Measurements from ENCODE around the gene KLHL29. TPM values are rescaled to one million over a fixed set of nuclear protein-coding genes. Genes with fewer than 3 reads are reported as not detected.

KLHL29 gene
- total and polyA plus RNA-seq, 4 donors, result 0.29 to 2.3 (median 0.68) TPM

DNA sequence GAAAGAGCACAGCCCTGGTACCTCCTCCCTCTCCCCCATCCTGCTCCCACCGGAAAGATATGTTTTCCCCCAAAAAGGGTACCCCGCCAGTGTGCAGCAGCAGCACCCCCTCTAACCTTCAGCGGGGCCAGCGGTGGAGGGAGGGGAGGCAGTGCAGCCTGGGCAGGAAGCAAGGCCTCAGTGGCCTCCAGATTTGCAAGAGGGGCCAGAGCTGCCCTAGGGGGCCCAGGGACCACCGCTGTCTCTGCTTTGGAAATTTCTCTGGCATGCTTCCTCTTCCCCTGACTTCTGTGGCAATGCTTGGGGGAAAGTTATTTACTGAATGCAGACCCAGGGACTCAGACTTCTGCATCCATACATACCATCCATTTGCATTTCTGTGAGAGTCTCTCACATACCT lies 111.5 kb downstream of the KLHL29 start:
- TF ChIP-seq HNF4A (conservative IDR thresholded peaks at IDR 0.05) (no peak), RXRA (IDR thresholded peaks at IDR 0.05) (no peak)
- TF ChIP-seq, protein P1, sequence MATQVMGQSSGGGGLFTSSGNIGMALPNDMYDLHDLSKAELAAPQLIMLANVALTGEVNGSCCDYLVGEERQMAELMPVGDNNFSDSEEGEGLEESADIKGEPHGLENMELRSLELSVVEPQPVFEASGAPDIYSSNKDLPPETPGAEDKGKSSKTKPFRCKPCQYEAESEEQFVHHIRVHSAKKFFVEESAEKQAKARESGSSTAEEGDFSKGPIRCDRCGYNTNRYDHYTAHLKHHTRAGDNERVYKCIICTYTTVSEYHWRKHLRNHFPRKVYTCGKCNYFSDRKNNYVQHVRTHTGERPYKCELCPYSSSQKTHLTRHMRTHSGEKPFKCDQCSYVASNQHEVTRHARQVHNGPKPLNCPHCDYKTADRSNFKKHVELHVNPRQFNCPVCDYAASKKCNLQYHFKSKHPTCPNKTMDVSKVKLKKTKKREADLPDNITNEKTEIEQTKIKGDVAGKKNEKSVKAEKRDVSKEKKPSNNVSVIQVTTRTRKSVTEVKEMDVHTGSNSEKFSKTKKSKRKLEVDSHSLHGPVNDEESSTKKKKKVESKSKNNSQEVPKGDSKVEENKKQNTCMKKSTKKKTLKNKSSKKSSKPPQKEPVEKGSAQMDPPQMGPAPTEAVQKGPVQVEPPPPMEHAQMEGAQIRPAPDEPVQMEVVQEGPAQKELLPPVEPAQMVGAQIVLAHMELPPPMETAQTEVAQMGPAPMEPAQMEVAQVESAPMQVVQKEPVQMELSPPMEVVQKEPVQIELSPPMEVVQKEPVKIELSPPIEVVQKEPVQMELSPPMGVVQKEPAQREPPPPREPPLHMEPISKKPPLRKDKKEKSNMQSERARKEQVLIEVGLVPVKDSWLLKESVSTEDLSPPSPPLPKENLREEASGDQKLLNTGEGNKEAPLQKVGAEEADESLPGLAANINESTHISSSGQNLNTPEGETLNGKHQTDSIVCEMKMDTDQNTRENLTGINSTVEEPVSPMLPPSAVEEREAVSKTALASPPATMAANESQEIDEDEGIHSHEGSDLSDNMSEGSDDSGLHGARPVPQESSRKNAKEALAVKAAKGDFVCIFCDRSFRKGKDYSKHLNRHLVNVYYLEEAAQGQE (IDR thresholded peaks at IDR 0.05), result no peak
- H3K36me3 ChIP-seq (ENCODE audit: control insufficient read depth in 4 of 4, insufficient read depth in 3 of 4, low read depth in 1 of 4, low read length in 3 of 4), result no peaks in the 10 kb centered on the region
- H3K9ac ChIP-seq (ENCODE audit: low read depth in 1 of 2, low read length in 2 of 2), result no peak overlapping the region
- H3K27ac ChIP-seq (ENCODE audit: low read depth in 1 of 2, low read length in 2 of 2), result no peak overlapping the region
- H3K4me1 ChIP-seq (ENCODE audit: control insufficient read depth in 4 of 4, insufficient read depth in 4 of 4, low read length in 3 of 4), result no peaks in the 10 kb centered on the region
- no peaks in the 10 kb centered on the region for H3K9me3 ChIP-seq (ENCODE audit: control insufficient read depth in 4 of 4, low read length in 3 of 4)
- no peak overlapping the region for H3K4me3 ChIP-seq (ENCODE audit: low read depth in 1 of 3, low read length in 3 of 3)
- no peaks in the 10 kb centered on the region for H3K27me3 ChIP-seq (ENCODE audit: control insufficient read depth in 4 of 4, insufficient read depth in 4 of 4, low read length in 3 of 4)
- WGBS, result 88% methylated on average over 5 of the region's 5 CpGs
- no peak for DNase-seq (ENCODE audit: low spot score)

GRCh38 chr2:23497063-23497462 lies 112.1 kb downstream of the KLHL29 start:
- Histone ChIP-seq H3K36me3 (ENCODE audit: control insufficient read depth in 4 of 4, insufficient read depth in 3 of 4, low read depth in 1 of 4, low read length in 3 of 4) (no peaks in the 10 kb centered on the region), H3K4me1 (ENCODE audit: control insufficient read depth in 4 of 4, insufficient read depth in 4 of 4, low read length in 3 of 4) (no peaks in the 10 kb centered on the region), H3K9me3 (ENCODE audit: control insufficient read depth in 4 of 4, low read length in 3 of 4) (no peaks in the 10 kb centered on the region), H3K4me3 (ENCODE audit: low read depth in 1 of 3, low read length in 3 of 3) (no peak overlapping the region), H3K27me3 (ENCODE audit: control insufficient read depth in 4 of 4, insufficient read depth in 4 of 4, low read length in 3 of 4) (no peaks in the 10 kb centered on the region), H3K27ac (ENCODE audit: low read depth in 1 of 2, low read length in 2 of 2) (no peak overlapping the region), H3K9ac (ENCODE audit: low read depth in 1 of 2, low read length in 2 of 2) (no peak overlapping the region)
- TF ChIP-seq RXRA (IDR thresholded peaks at IDR 0.05), result no peak
- TF ChIP-seq HNF4G (IDR thresholded peaks at IDR 0.05), result no peak
- no peak for TF ChIP-seq FOXA2 (IDR thresholded peaks at IDR 0.05)
- no peak for TF ChIP-seq GABPA (IDR thresholded peaks at IDR 0.05 in 1 of 2, conservative IDR thresholded peaks at IDR 0.05 in 1 of 2)
- no peak for TF ChIP-seq SP1 (IDR thresholded peaks at IDR 0.05)
- TF ChIP-seq, protein P2, sequence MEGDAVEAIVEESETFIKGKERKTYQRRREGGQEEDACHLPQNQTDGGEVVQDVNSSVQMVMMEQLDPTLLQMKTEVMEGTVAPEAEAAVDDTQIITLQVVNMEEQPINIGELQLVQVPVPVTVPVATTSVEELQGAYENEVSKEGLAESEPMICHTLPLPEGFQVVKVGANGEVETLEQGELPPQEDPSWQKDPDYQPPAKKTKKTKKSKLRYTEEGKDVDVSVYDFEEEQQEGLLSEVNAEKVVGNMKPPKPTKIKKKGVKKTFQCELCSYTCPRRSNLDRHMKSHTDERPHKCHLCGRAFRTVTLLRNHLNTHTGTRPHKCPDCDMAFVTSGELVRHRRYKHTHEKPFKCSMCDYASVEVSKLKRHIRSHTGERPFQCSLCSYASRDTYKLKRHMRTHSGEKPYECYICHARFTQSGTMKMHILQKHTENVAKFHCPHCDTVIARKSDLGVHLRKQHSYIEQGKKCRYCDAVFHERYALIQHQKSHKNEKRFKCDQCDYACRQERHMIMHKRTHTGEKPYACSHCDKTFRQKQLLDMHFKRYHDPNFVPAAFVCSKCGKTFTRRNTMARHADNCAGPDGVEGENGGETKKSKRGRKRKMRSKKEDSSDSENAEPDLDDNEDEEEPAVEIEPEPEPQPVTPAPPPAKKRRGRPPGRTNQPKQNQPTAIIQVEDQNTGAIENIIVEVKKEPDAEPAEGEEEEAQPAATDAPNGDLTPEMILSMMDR (IDR thresholded peaks at IDR 0.05; ENCODE audit: low read depth, low read length, missing input control), result no peak
- TF ChIP-seq MAX (IDR thresholded peaks at IDR 0.05), result no peak
- TF ChIP-seq EGR1 (IDR thresholded peaks at IDR 0.05; ENCODE audit: low read depth in 2 of 2), result no peak
- TF ChIP-seq NR2F2 (IDR thresholded peaks at IDR 0.05), result no peak
- TF ChIP-seq RAD21 (IDR thresholded peaks at IDR 0.05), result no peak
- no peak for TF ChIP-seq YY1 (IDR thresholded peaks at IDR 0.05)
- no peak for TF ChIP-seq TAF1 (conservative IDR thresholded peaks at IDR 0.05)
- no peak for TF ChIP-seq FOXA1 (IDR thresholded peaks at IDR 0.05)
- no peak for TF ChIP-seq ZBTB33 (IDR thresholded peaks at IDR 0.05)
- TF ChIP-seq HNF4A (conservative IDR thresholded peaks at IDR 0.05), result no peak
- no peak for TF ChIP-seq JUND (IDR thresholded peaks at IDR 0.05)
- DNase-seq (ENCODE audit: low spot score), result no peak
- 75% methylated on average over 7 of the region's 7 CpGs for WGBS

Measured in liver (tissue), 9 donors.